Peyer's patch (tissue), 4 donors: ENCODE results near the gene GPATCH2. TPM values are rescaled to one million over a fixed set of nuclear protein-coding genes. Genes with fewer than 3 reads are reported as not detected.

Experiments used
- DNase-seq, 3 donors: peaks; one replicate each; pipeline ENCODE4 v3.0.0-alpha.2; 2017 to 2019
- H3K27ac ChIP-seq, 4 donors: fragments of 200-600 bp; sonication (generic); one replicate each; pipeline ENCODE4 v1.5.1; 2016 to 2019
- H3K27me3 ChIP-seq, 2 donors: fragments of 200-600 bp; sonication (generic); one replicate each; pipeline ENCODE4 v1.5.1; 2019
- H3K36me3 ChIP-seq, 3 donors: fragments of 200-600 bp; sonication (generic); one replicate each; pipeline ENCODE4 v1.5.1; 2016 to 2019
- H3K4me1 ChIP-seq, 4 donors: fragments of 200-600 bp; sonication (generic); one replicate each; pipeline ENCODE4 v1.5.1; 2016 to 2019
- H3K4me3 ChIP-seq, 4 donors: fragments of 200-600 bp; sonication (generic); 1 replicate in 3 of 4; 2 replicates in 1 of 4; pipeline ENCODE4 v1.5.1; 2016 to 2019; ENCODE audit warnings: mild to moderate bottlenecking in 1 of 4
- H3K9me3 ChIP-seq, 4 donors: fragments of 200-600 bp; sonication (generic); one replicate each; pipeline ENCODE4 v1.5.1; 2016 to 2019; ENCODE audit warnings: mild to moderate bottlenecking in 1 of 4
- POLR2A ChIP-seq, 2 donors: fragments of 450-650 bp; IDR thresholded peaks; one replicate each; pipeline ENCODE4 v1.5.1; 2017; ENCODE audit warnings: antibody characterized with exemption in 2 of 2, mild to moderate bottlenecking in 2 of 2, moderate library complexity in 2 of 2
- total RNA-seq, 4 donors: library from RNA; depleted of rRNA; stranded (reverse); fragments of >200 nt; gene quantifications; one replicate each; pipeline ENCODE4 v1.1.0, GENCODE V29; 2016
- TF ChIP-seq, protein P1 (sequence below), 6 experiments: fragments of 450-650 bp in 4 of 6; fragments of 200-600 bp in 2 of 6; sonication (generic) in 1 of 6; IDR thresholded peaks; one replicate each; pipeline ENCODE4 v1.5.1; 2017 to 2019; ENCODE audit warnings: antibody characterized with exemption in 6 of 6, mild to moderate bottlenecking in 3 of 6, moderate library complexity in 1 of 6

The GPATCH2 gene
- total RNA-seq, 4 donors from 2014 or later, result 17.5 to 38.0 (median 24.7) TPM

DNA sequence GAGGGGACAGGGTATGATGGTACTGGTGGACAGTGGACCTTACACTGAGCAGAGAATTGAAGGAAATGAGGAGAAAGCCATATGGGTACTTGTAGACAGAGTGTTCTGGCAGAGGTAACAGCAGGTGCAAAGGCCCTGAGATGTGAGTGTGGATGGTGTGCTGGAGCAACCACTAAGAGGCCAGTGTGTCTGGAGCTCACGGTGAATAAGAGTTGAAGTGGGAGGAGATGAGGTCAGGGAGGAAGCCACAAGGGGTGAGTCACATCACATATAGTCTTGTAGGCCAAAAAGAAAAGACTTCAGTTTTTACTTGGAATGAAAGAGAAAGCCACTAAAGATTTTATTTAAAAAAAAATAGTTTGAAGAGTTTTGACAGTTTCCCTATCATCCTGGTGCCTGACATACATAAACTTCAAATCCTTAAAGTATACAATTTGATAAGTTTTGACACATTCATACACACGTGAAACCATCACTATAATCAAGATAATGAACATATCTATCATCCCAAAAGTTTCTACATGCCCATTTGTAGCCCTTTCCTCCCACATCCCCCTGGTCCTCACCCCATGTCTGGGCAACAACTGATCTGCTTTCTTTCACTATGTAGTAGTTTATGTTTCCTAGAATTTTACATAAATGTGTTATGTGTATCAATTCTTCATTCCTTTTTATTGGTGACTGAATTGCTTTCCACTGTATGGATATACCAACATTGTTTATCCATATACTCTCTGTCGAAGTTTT, 148.4 kb downstream of the GPATCH2 start:
- DNase-seq, result no peak
- TF ChIP-seq POLR2A (IDR thresholded peaks at IDR 0.05), result no peak
- TF ChIP-seq, protein P1, sequence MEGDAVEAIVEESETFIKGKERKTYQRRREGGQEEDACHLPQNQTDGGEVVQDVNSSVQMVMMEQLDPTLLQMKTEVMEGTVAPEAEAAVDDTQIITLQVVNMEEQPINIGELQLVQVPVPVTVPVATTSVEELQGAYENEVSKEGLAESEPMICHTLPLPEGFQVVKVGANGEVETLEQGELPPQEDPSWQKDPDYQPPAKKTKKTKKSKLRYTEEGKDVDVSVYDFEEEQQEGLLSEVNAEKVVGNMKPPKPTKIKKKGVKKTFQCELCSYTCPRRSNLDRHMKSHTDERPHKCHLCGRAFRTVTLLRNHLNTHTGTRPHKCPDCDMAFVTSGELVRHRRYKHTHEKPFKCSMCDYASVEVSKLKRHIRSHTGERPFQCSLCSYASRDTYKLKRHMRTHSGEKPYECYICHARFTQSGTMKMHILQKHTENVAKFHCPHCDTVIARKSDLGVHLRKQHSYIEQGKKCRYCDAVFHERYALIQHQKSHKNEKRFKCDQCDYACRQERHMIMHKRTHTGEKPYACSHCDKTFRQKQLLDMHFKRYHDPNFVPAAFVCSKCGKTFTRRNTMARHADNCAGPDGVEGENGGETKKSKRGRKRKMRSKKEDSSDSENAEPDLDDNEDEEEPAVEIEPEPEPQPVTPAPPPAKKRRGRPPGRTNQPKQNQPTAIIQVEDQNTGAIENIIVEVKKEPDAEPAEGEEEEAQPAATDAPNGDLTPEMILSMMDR (IDR thresholded peaks at IDR 0.05), result no peak
- Histone ChIP-seq H3K27ac (no peak overlapping the region), H3K4me3 (no peak overlapping the region), H3K27me3 (no peaks in the 10 kb centered on the region), H3K9me3 (peaks cover 0 to 3% (median 0%) of the 10 kb centered on the region in 4 donors), H3K4me1 (no peaks in the 10 kb centered on the region), H3K36me3 (no peaks in the 10 kb centered on the region)

DNA sequence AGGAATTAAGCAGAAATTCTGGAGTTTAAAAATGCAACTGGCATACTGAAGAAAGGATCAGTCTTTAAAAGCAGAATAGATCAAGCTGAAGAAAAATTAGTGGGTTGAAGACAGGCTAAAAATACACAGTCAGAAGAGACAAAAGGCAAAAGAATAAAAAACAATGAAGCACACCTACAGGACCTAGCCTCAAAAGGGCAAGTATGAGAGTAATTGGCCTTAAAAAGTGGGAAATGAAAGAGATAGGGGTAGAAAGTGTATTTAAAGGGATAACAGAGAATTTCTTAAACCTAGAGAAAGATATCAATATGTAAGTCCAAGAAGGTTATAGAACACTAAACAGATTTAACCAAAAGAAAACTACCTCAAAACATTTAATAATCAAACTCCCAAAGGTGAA, 152.4 kb downstream of the GPATCH2 start:
- Histone ChIP-seq H3K36me3 (no peaks in the 10 kb centered on the region), H3K4me3 (no peak overlapping the region), H3K27ac (no peak overlapping the region), H3K27me3 (no peaks in the 10 kb centered on the region), H3K4me1 (no peaks in the 10 kb centered on the region), H3K9me3 (peaks cover 0 to 3% (median 0%) of the 10 kb centered on the region in 4 donors)
- TF ChIP-seq, protein P1 (IDR thresholded peaks at IDR 0.05), result no peak
- no peak for TF ChIP-seq POLR2A (IDR thresholded peaks at IDR 0.05)
- DNase-seq, result no peak

DNA sequence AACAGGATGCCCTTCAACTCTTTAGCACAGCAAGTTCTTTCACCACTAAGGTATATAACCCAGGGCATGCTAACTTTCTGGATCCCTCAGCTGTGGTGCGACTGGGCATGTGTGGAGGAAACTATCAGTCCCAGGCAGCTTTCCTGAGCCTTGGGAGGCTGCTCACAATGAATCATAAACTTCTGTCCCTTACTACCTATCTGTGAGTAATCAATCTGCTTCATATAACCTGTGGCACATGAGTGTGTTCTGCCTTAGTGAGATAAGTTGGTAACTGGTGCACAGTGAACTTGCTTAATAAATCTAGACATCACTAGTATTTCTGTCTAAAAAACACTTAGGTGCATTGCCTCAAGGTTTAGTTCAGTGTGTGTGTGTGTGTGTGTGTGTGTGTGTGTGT, 158.0 kb downstream of the GPATCH2 start:
- TF ChIP-seq, protein P1 (IDR thresholded peaks at IDR 0.05), result no peak
- TF ChIP-seq POLR2A (IDR thresholded peaks at IDR 0.05), result no peak

DNA sequence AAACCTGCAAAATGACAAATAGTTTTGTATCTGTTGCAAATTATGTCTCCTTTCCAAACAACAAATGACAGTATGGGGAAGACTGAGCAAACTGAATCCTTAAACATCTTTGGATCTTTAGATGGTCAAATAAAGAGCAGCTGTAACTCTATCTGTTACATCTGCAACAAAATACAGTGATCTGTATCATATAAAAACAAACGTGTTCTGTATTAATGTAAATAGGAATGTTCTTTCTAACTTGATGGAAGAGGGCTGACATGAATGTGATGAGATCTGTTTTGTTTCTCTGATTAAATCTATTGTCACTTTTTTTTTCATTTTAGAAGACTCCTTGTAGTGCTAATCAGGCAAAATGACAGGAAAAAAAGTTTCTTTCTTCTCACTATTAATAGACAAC, 159.5 kb downstream of the GPATCH2 start:
- H3K36me3 ChIP-seq, result no peaks in the 10 kb centered on the region
- H3K9me3 ChIP-seq, result no peaks in the 10 kb centered on the region
- DNase-seq, result no peak
- H3K27ac ChIP-seq, result no peak overlapping the region
- no peaks in the 10 kb centered on the region for H3K4me1 ChIP-seq
- TF ChIP-seq, protein P1 (IDR thresholded peaks at IDR 0.05), result no peak
- TF ChIP-seq POLR2A (IDR thresholded peaks at IDR 0.05), result no peak
- H3K4me3 ChIP-seq, result no peak overlapping the region
- no peaks in the 10 kb centered on the region for H3K27me3 ChIP-seq

More for the DNA sequence above, 158.0 kb downstream of the GPATCH2 start:
- H3K9me3 ChIP-seq, result no peaks in the 10 kb centered on the region
- no peaks in the 10 kb centered on the region for H3K4me1 ChIP-seq
- no peak overlapping the region for H3K27ac ChIP-seq
- H3K36me3 ChIP-seq, result no peaks in the 10 kb centered on the region
- no peaks in the 10 kb centered on the region for H3K27me3 ChIP-seq
- no peak overlapping the region for H3K4me3 ChIP-seq
- no peak for DNase-seq

DNA sequence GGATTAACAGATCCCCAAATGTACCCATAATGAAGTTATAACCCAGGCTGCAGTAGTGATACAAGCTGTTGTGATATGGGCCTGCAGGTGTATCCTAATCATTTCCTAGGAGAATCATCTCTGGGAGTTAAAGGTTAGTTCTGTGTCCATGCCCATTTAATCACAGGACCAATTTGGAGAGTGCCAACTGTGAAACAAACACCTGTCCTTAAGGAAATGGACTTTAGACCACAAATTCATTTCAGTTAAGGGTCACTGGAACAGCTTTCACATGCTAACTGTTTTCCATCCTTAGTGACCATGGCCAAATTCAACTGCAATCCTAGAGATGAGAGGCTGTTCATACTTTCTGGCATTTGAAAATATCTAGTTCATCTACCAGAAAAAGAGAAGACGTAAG, 160.9 kb downstream of the GPATCH2 start:
- H3K27ac ChIP-seq, result no peak overlapping the region
- TF ChIP-seq, protein P1 (IDR thresholded peaks at IDR 0.05), result no peak
- no peak for TF ChIP-seq POLR2A (IDR thresholded peaks at IDR 0.05)

More for the DNA sequence above, 160.9 kb downstream of the GPATCH2 start:
- H3K36me3 ChIP-seq, result no peaks in the 10 kb centered on the region
- no peaks in the 10 kb centered on the region for H3K27me3 ChIP-seq
- no peak overlapping the region for H3K4me3 ChIP-seq
- no peak for DNase-seq
- no peaks in the 10 kb centered on the region for H3K4me1 ChIP-seq
- H3K9me3 ChIP-seq, result no peaks in the 10 kb centered on the region
